Endothelial cell (in vitro differentiated cells): ENCODE results near the gene SLC6A9. TPM values are rescaled to one million over a fixed set of nuclear protein-coding genes. Genes with fewer than 3 reads are reported as not detected.
A peak's percentile ranks its signal among the peaks of the same experiment; 100 is the strongest.

Experiments used
- DNase-seq: peaks from one replicate; pipeline ENCODE4 v3.0.0; 2021; ENCODE audit warnings: low spot score
- H3K27ac Mint-ChIP-seq: one replicate; pipeline ENCODE4 v1.8.0; 2021; ENCODE audit warnings: mixed read lengths, inconsistent platforms; ENCODE audit not compliant: unreplicated experiment
- H3K27me3 Mint-ChIP-seq: one replicate; pipeline ENCODE4 v1.8.0; 2021; ENCODE audit warnings: mild to moderate bottlenecking, moderate library complexity, mixed read lengths, inconsistent platforms; ENCODE audit not compliant: unreplicated experiment
- H3K36me3 Mint-ChIP-seq: one replicate; pipeline ENCODE4 v1.8.0; 2021; ENCODE audit warnings: mild to moderate bottlenecking, low read depth, mixed read lengths, inconsistent platforms; ENCODE audit not compliant: unreplicated experiment
- H3K4me1 Mint-ChIP-seq: one replicate; pipeline ENCODE4 v1.8.0; 2021; ENCODE audit warnings: mild to moderate bottlenecking, mixed read lengths, inconsistent platforms; ENCODE audit not compliant: unreplicated experiment
- H3K4me3 Mint-ChIP-seq: one replicate; pipeline ENCODE4 v1.8.0; 2021; ENCODE audit warnings: mild to moderate bottlenecking, mixed read lengths, inconsistent platforms; ENCODE audit not compliant: unreplicated experiment
- H3K9me3 Mint-ChIP-seq: one replicate; pipeline ENCODE4 v1.8.0; 2021; ENCODE audit warnings: mixed read lengths, inconsistent platforms; ENCODE audit not compliant: unreplicated experiment
- CTCF ChIP-seq: fragments of 200-600 bp; sonication (generic); IDR thresholded peaks from one replicate; pipeline ENCODE4 v1.5.0; 2021; ENCODE audit warnings: antibody characterized with exemption; ENCODE audit not compliant: unreplicated experiment
- total RNA-seq: library from RNA; stranded (reverse); fragmentation: NEBNext Ultra II Directional; extraction: Animal tissue kit (Norgen Biotek cat#: 25700); gene quantifications from one replicate; pipeline ENCODE4 v1.2.1, GENCODE V29; 2021; ENCODE audit not compliant: unreplicated experiment

The SLC6A9 gene
- total RNA-seq, 1 donor from 2014 or later = 2.8 TPM

- no peaks in the 10 kb centered on the region for H3K9me3 Mint-ChIP-seq
- DNase-seq = no peak
- TF ChIP-seq CTCF = no peak
- no peak overlapping the region for H3K27ac Mint-ChIP-seq
- H3K36me3 Mint-ChIP-seq = peaks cover 32% of the 10 kb centered on the region
- peak overlapping the region; percentile 21 for H3K4me3 Mint-ChIP-seq
- peaks cover 3% of the 10 kb centered on the region for H3K4me1 Mint-ChIP-seq
- peaks cover 2% of the 10 kb centered on the region for H3K27me3 Mint-ChIP-seq
Observed at GRCh38 chr1:43957407-43958040, 73.7 kb downstream of the SLC6A9 start.

GRCh38 chr1:43956234-43956633, 75.0 kb downstream of the SLC6A9 start:
- no peak overlapping the region for H3K4me3 Mint-ChIP-seq
- peaks cover 26% of the 10 kb centered on the region for H3K36me3 Mint-ChIP-seq
- no peak for DNase-seq
- H3K27ac Mint-ChIP-seq = no peak overlapping the region
- H3K9me3 Mint-ChIP-seq = no peaks in the 10 kb centered on the region
- TF ChIP-seq CTCF = no peak
- peaks cover 2% of the 10 kb centered on the region for H3K27me3 Mint-ChIP-seq
- H3K4me1 Mint-ChIP-seq = peaks cover 3% of the 10 kb centered on the region

DNA sequence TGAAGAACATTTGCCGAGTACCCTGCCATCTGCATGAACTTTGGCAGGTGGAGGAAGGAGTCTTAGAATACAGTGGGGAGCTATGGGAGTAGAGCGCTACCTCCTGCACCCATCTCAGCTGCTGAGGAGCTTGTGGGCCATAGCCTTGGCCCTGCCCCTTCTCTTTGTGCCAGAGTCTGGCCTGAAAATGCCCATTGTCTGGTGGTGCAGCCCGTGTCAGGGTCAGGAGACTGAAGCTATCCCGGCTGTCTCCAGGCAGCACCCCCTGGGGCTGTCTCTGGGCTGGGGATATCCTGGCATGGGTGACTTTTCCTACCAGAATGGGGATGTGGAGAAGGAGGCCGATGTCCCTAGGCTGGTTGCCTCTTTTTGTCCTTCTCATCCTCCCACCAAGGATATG, 77.2 kb downstream of the SLC6A9 start:
- no peak for DNase-seq
- H3K9me3 Mint-ChIP-seq = no peaks in the 10 kb centered on the region
- H3K27me3 Mint-ChIP-seq = peaks cover 2% of the 10 kb centered on the region
- no peak overlapping the region for H3K27ac Mint-ChIP-seq
- peaks cover 3% of the 10 kb centered on the region for H3K4me1 Mint-ChIP-seq
- H3K4me3 Mint-ChIP-seq = no peak overlapping the region
- TF ChIP-seq CTCF = no peak
- H3K36me3 Mint-ChIP-seq = peaks cover 22% of the 10 kb centered on the region

DNA sequence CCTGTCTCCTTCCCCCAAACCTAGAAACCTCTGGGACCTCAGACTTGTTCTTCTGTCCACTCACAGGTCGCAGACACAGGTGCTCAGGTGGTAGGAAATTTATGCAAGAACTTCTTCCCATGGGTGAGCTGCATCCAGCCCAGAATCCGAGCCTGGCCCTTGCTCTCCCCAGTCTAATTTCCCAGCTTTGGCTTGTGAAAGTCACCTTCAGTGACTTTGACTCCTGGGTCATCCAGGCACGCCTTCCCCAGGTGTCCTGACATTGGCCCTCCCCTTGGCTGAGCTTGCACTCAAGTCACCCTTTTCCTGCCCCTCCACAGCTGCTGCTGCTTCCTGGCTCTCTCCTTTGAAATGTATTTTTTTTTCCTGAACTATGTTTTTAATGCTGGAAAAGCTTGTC, 77.9 kb downstream of the SLC6A9 start:
- no peak for TF ChIP-seq CTCF
- Mint-ChIP-seq H3K36me3 (peaks cover 17% of the 10 kb centered on the region), H3K9me3 (no peaks in the 10 kb centered on the region), H3K4me1 (peaks cover 3% of the 10 kb centered on the region), H3K27me3 (peaks cover 2% of the 10 kb centered on the region), H3K4me3 (no peak overlapping the region), H3K27ac (no peak overlapping the region)
- DNase-seq = no peak

GRCh38 chr1:43952731-43953346, 78.4 kb downstream of the SLC6A9 start:
- no peaks in the 10 kb centered on the region for H3K9me3 Mint-ChIP-seq
- no peak overlapping the region for H3K27ac Mint-ChIP-seq
- TF ChIP-seq CTCF = no peak
- H3K4me1 Mint-ChIP-seq = peaks cover 3% of the 10 kb centered on the region
- H3K4me3 Mint-ChIP-seq = no peak overlapping the region
- no peak for DNase-seq
- H3K27me3 Mint-ChIP-seq = peaks cover 3% of the 10 kb centered on the region
- H3K36me3 Mint-ChIP-seq = peaks cover 12% of the 10 kb centered on the region
